MCF 10A (cell line): ENCODE results near the gene NHERF1. TPM values are rescaled to one million over a fixed set of nuclear protein-coding genes. Genes with fewer than 3 reads are reported as not detected.

Experiments
- BruUV-seq: library from RNA; stranded (reverse); fragments of 400-500 nt; replicated peaks from 2 replicates; lab custom pipeline; 2021; lab: Mats Ljungman, UMichigan
- CTCF ChIA-PET: fragments of 300-600 bp; sonication (Branson Sonifier 250); formaldehyde crosslinking; extraction: SDS; loops from one replicate; lab custom pipeline; 2021; ENCODE audit warnings: antibody characterized with exemption, inconsistent platforms; lab: Yijun Ruan, JAX
- POLR2A ChIA-PET: fragments of 300-600, 350-650 bp; sonication (Branson Sonifier 250); formaldehyde crosslinking; extraction: SDS; loops from one replicate; lab custom pipeline; 2020; ENCODE audit warnings: antibody characterized with exemption, inconsistent platforms; lab: Yijun Ruan, JAX
- DNase-seq: peaks from one replicate; pipeline ENCODE4 v3.0.0-alpha.2; 2018; ENCODE audit not compliant: unreplicated experiment
- H3K27ac Mint-ChIP-seq: one replicate; pipeline ENCODE4 v1.8.0; 2022; ENCODE audit warnings: mild to moderate bottlenecking, low read depth, mixed read lengths; ENCODE audit not compliant: unreplicated experiment
- H3K27me3 Mint-ChIP-seq: one replicate; pipeline ENCODE4 v1.8.0; 2022; ENCODE audit warnings: mixed read lengths; ENCODE audit not compliant: insufficient read depth, unreplicated experiment
- H3K36me3 Mint-ChIP-seq: one replicate; pipeline ENCODE4 v1.8.0; 2022; ENCODE audit warnings: mild to moderate bottlenecking, moderate library complexity, mixed read lengths; ENCODE audit not compliant: insufficient read depth, unreplicated experiment
- H3K4me1 Mint-ChIP-seq: one replicate; pipeline ENCODE4 v1.8.0; 2022; ENCODE audit warnings: mixed read lengths; ENCODE audit not compliant: insufficient read depth, unreplicated experiment
- H3K4me3 Mint-ChIP-seq: one replicate; pipeline ENCODE4 v1.8.0; 2022; ENCODE audit warnings: mild to moderate bottlenecking, moderate library complexity, mixed read lengths; ENCODE audit not compliant: unreplicated experiment
- H3K9me3 Mint-ChIP-seq: one replicate; pipeline ENCODE4 v1.8.0; 2022; ENCODE audit warnings: mixed read lengths; ENCODE audit not compliant: unreplicated experiment
- intact Hi-C: fragments of 100-400 bp; cut with micrococcal nuclease; formaldehyde crosslinking; loops from 2 replicates; pipeline ENCODE4 v1.14.1; 2022
- total RNA-seq: library from RNA; stranded (reverse); gene quantifications from 2 replicates; pipeline ENCODE4 v1.2.3, GENCODE V29; 2022
- TF ChIP-seq, protein P1 (sequence below): fragments of 200-600 bp; IDR thresholded peaks from one replicate; pipeline ENCODE4 v1.8.0; 2022; ENCODE audit warnings: antibody characterized with exemption, mild to moderate bottlenecking; ENCODE audit not compliant: unreplicated experiment

Gene NHERF1
- total RNA-seq, 1 experiment from 2014 or later: 25.3 TPM

GRCh38 chr17:74722782-74723181 is 25.6 kb upstream of the NHERF1 start:
- BruUV-seq: no TSS peak
- Mint-ChIP-seq H3K27ac (no peak overlapping the region), H3K4me3 (no peak overlapping the region), H3K36me3 (no peaks in the 10 kb centered on the region), H3K4me1 (no peaks in the 10 kb centered on the region), H3K27me3 (peaks cover 60% of the 10 kb centered on the region), H3K9me3 (no peaks in the 10 kb centered on the region)
- POLR2A ChIA-PET: interaction anchor here (0.6 kb wide), 1 partner anchor 965 kb away, joined by 3 read pairs; no protein-coding TSS in a partner anchor
- TF ChIP-seq, protein P1, sequence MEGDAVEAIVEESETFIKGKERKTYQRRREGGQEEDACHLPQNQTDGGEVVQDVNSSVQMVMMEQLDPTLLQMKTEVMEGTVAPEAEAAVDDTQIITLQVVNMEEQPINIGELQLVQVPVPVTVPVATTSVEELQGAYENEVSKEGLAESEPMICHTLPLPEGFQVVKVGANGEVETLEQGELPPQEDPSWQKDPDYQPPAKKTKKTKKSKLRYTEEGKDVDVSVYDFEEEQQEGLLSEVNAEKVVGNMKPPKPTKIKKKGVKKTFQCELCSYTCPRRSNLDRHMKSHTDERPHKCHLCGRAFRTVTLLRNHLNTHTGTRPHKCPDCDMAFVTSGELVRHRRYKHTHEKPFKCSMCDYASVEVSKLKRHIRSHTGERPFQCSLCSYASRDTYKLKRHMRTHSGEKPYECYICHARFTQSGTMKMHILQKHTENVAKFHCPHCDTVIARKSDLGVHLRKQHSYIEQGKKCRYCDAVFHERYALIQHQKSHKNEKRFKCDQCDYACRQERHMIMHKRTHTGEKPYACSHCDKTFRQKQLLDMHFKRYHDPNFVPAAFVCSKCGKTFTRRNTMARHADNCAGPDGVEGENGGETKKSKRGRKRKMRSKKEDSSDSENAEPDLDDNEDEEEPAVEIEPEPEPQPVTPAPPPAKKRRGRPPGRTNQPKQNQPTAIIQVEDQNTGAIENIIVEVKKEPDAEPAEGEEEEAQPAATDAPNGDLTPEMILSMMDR: no peak
- DNase-seq: no peak
- CTCF ChIA-PET: no interaction called here
- intact Hi-C loops: no loop called here

DNA sequence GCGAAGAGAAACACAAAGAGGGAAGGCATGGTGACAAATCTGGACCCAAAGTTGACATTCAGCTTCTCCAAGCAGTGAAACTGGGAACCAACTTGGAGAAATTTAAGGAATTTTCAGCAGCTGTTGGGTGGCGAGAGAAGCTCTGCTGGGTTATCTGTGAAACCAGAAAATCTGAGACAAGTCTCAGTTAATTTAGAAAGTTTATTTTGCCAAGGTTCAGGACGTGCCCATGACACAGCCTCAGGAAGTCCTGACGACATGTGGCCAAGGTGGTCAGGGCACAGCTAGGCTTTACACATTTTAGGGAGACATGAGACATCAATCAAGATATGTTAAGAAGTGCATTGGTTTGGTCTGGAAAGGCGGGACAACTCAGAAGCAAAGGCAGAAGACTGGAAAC is 24.5 kb upstream of the NHERF1 start:
- POLR2A ChIA-PET: no interaction called here
- no TSS peak for BruUV-seq
- TF ChIP-seq, protein P1: no peak
- H3K9me3 Mint-ChIP-seq: no peaks in the 10 kb centered on the region
- H3K27ac Mint-ChIP-seq: no peak overlapping the region
- intact Hi-C loops: no loop called here
- CTCF ChIA-PET: interaction anchor here (0.6 kb wide), 1 partner anchor 237 kb away, joined by 3 read pairs; no protein-coding TSS in a partner anchor
- peaks cover 53% of the 10 kb centered on the region for H3K27me3 Mint-ChIP-seq
- H3K4me3 Mint-ChIP-seq: no peak overlapping the region
- DNase-seq: no peak
- H3K4me1 Mint-ChIP-seq: no peaks in the 10 kb centered on the region
- no peaks in the 10 kb centered on the region for H3K36me3 Mint-ChIP-seq

DNA sequence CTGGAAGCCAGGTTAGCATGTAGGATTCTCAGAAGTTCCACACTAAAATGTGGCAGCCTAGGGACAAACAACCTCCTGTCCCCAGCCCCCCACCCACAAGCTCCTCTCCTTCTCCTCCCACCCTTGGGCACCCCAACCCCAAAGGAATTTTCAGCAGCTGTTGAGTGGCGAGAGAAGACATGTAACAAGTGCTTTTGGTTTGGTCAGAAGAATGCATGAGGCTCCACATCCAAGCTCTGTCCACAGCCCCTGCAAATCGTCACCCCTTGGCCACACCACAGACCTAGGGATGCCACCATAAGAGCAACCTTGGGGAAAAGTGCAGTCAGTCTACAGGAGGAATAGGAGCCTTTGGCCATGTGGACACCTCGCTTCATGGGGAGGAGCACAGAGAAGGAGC is 23.3 kb upstream of the NHERF1 start:
- no peaks in the 10 kb centered on the region for H3K4me1 Mint-ChIP-seq
- BruUV-seq: no TSS peak

GRCh38 chr17:74728033-74728701 is 20.3 kb upstream of the NHERF1 start:
- Mint-ChIP-seq H3K27me3 (peaks cover 12% of the 10 kb centered on the region), H3K27ac (no peak overlapping the region), H3K4me1 (no peaks in the 10 kb centered on the region), H3K4me3 (no peak overlapping the region), H3K9me3 (no peaks in the 10 kb centered on the region), H3K36me3 (no peaks in the 10 kb centered on the region)
- ChIA-PET POLR2A (no interaction called here), CTCF (no interaction called here)
- intact Hi-C loops: no loop called here
- no peak for DNase-seq
- no TSS peak for BruUV-seq
- TF ChIP-seq, protein P1: no peak

More for the DNA sequence above, 23.3 kb upstream of the NHERF1 start:
- TF ChIP-seq, protein P1: no peak
- CTCF ChIA-PET: interaction anchor here (0.5 to 0.7 kb wide), 3 partner anchors 14 to 253 kb away, joined by 3 to 5 read pairs (median 4); no protein-coding TSS in a partner anchor
- POLR2A ChIA-PET: no interaction called here
- H3K27me3 Mint-ChIP-seq: peaks cover 42% of the 10 kb centered on the region
- H3K36me3 Mint-ChIP-seq: no peaks in the 10 kb centered on the region
- intact Hi-C loops: no loop called here
- DNase-seq: no peak
- H3K4me3 Mint-ChIP-seq: no peak overlapping the region
- no peaks in the 10 kb centered on the region for H3K9me3 Mint-ChIP-seq
- no peak overlapping the region for H3K27ac Mint-ChIP-seq
